Suprapubic skin (tissue), 4 donors: ENCODE results near the gene MCM3.

Experiments
- POLR2A ChIP-seq, 2 donors: fragments of 450-650 bp; IDR thresholded peaks; one replicate each; pipeline ENCODE4 v1.6.1; 2017; ENCODE audit warnings: antibody characterized with exemption in 2 of 2, mild to moderate bottlenecking in 2 of 2, moderate library complexity in 2 of 2
- POLR2AphosphoS5 ChIP-seq, 3 donors: sonication (generic); formaldehyde crosslinking; IDR thresholded peaks; one replicate each; pipeline ENCODE4 v1.6.1; 2017; ENCODE audit warnings: antibody characterized with exemption in 3 of 3
- TF ChIP-seq, protein P1 (sequence below), 2 donors: fragments of 200-600 bp in 1 of 2; fragments of 450-650 bp in 1 of 2; sonication (generic) in 1 of 2; IDR thresholded peaks; one replicate each; pipeline ENCODE4 v1.5.1; 2016 to 2019; ENCODE audit warnings: antibody characterized with exemption in 2 of 2, mild to moderate bottlenecking in 1 of 2, moderate library complexity in 1 of 2

DNA sequence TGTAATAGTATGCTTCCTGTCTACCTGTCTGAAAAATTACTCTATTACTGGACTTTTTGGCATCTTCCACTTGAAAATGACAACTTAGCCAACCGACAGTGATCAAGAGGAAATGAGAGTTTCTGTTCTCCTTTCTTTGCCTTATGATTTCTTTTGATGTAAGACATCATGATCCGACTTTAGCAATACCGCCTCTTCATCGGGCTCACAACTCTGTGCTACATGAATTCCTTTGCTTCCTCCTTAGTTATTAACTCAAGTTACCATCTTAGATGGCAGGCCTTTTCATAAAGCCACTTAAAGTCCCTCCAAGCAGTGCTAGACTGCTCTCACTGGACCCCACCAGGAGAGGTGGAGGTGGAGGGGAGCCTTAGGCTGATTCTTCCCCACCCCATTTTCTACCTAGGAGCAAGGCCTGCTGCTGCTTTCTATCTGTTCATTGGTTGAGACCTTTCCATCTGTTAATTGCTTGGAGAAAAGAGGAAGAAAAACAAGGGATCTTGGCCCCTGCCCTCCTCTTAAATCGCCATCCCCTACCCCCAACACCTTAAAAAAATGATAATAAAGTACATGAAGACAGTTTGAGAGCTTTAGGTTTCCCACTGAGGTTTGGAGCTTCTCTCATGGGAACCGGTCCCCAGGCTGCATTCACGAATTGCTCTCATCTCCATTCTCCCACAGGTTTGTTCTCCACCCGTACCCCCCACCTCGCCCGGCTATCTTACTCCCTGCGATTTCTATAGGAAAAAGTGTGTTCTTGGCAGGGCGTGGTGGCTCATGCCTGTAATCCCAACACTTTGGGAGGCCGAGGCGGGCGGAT, 21.6 kb upstream of the MCM3 start:
- TF ChIP-seq, protein P1, sequence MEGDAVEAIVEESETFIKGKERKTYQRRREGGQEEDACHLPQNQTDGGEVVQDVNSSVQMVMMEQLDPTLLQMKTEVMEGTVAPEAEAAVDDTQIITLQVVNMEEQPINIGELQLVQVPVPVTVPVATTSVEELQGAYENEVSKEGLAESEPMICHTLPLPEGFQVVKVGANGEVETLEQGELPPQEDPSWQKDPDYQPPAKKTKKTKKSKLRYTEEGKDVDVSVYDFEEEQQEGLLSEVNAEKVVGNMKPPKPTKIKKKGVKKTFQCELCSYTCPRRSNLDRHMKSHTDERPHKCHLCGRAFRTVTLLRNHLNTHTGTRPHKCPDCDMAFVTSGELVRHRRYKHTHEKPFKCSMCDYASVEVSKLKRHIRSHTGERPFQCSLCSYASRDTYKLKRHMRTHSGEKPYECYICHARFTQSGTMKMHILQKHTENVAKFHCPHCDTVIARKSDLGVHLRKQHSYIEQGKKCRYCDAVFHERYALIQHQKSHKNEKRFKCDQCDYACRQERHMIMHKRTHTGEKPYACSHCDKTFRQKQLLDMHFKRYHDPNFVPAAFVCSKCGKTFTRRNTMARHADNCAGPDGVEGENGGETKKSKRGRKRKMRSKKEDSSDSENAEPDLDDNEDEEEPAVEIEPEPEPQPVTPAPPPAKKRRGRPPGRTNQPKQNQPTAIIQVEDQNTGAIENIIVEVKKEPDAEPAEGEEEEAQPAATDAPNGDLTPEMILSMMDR (IDR thresholded peaks at IDR 0.05): no peak
- TF ChIP-seq POLR2AphosphoS5 (IDR thresholded peaks at IDR 0.05) (no peak), POLR2A (IDR thresholded peaks at IDR 0.05) (no peak)
